CD4-positive, alpha-beta T cell treated with Interleukin-15 for 4 hours (primary cell): Measurements from ENCODE around the gene CCNT1.
"Not testable (repeated sequence)": the region's sequence is repeated elsewhere in the genome, so short reads cannot be mapped to it uniquely, and the experiment has no call there.

Experiments used
- DNase-seq: peaks from one replicate; pipeline ENCODE4 v3.0.0-alpha.2; 2020; ENCODE audit warnings: low spot score

Gene CCNT1

DNA sequence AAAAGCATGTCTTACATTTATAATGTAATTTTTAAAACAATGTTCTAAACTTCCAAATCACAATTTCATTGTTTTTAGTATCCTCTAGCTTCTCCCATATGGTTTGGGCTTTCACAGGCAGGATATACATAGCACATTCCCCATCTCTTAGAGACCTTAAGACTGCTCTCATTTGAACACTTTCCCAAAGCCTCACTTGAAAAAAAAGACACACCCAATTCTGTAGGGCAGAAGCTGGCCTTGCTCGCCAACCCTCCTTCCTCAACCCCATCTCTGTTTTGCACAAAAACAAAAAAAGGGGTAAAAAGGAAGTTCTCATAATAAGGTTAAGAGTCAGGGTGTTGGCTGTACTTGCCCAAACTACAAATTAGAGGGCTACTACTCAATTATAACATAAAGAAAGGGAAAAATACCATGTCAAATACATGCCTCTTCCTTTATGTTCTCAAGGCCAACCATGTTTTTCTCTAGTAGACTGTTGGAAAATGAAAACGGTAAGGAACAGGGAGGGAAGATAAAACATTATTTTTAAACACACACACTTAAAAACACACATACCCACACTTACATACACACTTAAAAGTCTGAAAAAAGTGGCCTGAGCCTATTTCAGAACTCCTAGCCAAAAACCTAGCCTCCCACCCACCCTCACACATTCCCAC is 24.6 kb downstream of the CCNT1 start:
- no peak for DNase-seq

- DNase-seq = no peak
These were observed 25.5 kb downstream of the CCNT1 start for GRCh38 chr12:48690990-48691389.

DNA sequence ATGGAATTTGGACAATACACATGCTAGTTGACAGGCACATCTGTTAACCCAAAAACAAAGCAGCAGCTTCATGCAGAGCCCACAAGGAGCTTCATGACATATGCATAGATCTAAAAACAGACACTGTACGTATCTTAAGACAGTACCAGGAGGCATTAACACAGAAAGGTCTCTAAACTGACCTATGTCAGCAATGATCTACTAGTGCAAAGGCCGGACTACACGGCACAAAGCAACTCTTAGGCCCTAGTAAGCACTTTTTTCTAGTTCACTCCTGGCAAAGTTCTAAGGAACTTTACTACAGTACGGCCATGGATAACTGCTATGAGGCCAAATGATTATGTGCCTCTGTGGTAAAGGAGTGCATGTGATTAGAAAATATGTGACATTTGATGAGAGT is 26.1 kb downstream of the CCNT1 start:
- DNase-seq = no peak

- DNase-seq = no peak
These were observed 27.7 kb downstream of the CCNT1 start for GRCh38 chr12:48688836-48689235.

DNA sequence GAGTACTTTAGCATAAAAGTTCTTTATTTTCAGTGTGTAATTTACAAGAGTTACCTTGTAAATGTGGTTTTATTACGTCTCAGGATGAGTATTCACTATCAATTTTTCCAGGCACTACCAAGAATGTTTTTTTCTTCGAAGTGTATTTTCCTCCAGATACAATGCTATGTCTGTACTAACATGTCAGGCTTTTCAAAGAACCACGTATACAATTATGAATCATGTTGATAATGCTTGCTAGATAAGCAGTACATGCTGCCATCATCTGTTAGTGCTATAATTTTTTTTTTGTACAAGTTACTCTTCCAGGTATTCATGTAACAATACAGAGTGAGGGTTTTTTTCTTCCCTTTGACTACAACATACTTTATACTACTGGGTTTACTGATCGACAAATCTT is 28.9 kb downstream of the CCNT1 start:
- no peak for DNase-seq

DNA sequence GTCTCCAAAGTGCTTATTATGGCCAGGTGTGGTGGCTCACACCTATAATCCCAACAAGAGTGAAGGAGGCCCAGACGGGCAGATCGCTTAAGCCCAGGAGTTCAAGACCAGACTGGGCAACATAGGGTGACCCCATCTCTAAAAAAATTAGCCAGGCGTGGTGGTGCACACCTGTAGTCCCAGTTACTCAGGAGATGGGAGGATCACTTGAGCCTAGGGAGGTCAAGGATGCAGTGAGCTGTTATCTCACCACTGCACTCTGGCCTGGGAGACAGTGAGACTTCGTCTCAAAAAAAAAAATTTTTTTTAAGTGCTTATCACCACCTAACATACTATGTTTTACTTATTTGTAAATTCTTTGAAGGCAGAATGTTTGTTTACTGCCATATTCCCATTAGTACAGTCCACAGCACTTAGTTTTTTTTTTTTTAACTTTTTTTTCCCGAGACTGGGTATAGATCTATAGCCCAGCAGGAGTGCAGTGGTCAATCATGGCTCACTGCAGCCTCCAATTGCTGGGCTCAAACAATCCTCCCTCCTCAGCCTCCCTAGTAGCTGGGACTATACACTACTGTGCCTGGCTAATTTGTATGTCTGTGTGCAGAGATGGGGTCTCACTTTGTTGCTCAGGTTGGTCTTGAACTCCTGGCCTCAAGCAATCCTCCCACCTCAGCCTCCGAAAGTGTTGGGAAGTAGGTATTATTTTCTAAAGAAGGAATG is 29.7 kb downstream of the CCNT1 start:
- DNase-seq = no peak

- no peak for DNase-seq
These were observed 30.4 kb downstream of the CCNT1 start for GRCh38 chr12:48686037-48686595.

GRCh38 chr12:48683534-48683933 is 33.0 kb downstream of the CCNT1 start:
- no peak for DNase-seq

- DNase-seq = no peak
These were observed 33.6 kb downstream of the CCNT1 start for GRCh38 chr12:48682927-48683326.

- not testable (repeated sequence) for DNase-seq
These were observed 34.0 kb downstream of the CCNT1 start for GRCh38 chr12:48682533-48682905.

DNA sequence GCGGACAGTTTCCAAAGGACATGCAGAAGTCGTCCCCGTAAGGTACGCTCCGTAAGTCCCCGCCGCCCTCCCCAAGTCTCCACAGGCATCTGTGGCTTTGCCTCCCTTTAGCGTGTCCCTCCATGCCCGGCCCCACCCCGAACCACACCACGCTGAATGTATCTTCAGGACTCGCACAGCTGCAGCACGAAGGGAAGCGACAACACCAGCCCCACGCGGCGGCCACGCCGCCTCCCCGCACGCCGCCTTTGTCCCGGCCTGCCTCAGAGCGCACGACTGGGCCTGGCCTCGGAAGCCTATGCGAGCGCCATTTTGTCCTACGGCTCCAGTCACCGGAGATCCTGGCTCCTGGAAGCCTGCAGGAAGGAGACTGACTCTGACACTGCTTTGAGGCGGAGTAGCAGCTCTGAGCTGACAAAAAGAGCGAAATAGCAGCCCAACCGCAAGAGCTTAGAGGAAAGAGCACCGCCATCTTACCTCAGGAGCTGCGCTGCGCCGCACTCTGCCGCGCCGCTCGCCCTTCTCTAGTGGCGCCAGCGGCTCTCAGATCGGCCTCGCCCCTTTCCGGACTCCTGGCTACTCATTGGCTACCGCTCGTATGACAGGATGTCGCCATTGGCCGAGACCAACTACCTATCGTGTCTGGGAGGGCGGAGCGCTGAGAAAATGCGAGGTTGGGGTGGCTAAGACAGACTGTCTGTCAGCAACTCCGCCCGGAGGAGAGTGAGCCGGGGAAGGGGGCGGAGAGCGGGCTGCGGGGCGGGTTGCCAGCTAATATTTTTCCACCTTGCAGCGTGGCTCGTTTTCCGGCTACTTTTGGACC is 34.6 kb downstream of the CCNT1 start, which contains the start of gene KANSL2:
TSS of gene KANSL2 (minus strand) at position 529 of the 823 bp plus-strand sequence. CDS start 606 bp downstream, outside the sequence.
- DNase-seq = peak; percentile 97

DNA sequence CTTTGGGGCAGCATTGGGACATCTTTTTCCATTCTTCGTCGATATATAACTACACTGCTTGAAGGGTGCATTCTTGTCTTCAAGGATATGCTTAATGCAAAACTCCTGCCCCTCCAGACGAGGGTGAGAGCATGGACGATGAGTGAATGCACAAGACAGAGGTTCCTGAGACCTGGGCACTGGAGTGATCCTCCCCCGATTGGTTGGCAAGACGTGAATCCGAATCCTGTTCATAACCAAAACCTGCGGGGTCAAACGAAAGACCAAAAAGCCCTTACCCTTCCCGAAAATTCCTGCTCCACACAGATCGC is 35.2 kb downstream of the CCNT1 start:
- DNase-seq = no peak

- no peak for DNase-seq
These were observed 35.6 kb downstream of the CCNT1 start for GRCh38 chr12:48680861-48681260.

- no peak for DNase-seq
These were observed 37.8 kb downstream of the CCNT1 start for GRCh38 chr12:48678551-48679185.

DNA sequence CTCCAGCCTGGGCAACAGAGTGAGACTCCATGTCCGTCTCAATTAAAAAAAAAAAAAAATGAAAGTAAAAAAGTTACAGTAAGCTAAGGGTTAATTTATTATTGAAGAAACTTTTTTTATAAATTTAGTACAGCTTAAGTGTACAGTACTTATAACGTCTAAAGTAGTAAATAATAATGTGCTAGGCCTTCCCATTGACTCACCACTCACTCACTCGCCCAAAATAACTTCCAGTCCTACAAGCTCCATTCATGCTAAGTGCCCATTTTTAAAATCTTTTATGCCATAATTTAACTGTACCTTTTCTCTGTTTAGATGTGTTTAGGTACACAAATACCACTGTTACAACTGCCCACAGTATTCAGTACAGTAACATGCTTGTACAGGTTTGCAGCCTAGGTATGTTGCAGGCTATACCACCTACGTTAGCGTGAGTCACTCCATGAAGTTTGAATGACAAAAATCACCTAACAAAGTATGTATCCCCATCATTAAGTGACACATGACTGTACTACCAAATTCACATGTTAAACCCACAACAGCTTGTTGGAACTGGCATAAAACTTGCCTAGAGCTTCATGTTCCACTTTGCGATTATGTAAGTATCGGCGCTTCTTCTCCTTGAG is 45.2 kb downstream of the CCNT1 start:
- DNase-seq = no peak

DNA sequence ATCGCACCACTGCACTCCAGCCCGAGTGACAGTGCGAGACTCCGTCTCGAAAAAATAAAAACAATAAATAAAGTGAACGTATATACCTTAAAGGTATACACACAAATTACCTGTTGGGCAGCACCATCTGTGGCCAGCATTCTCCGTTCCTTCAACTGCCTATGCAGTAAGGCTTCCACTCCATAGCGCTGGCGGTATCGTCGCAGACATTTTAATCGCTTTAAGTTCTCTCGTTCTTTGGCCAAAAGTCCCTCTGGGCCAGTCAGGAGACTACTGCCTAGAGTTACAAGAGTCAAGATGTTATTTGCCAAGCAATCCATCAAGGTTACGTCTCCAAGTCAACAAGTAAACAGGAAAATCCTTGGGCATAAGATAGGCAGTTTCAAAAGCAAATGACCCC is 47.5 kb downstream of the CCNT1 start:
- no peak for DNase-seq

- no peak for DNase-seq
These were observed 56.6 kb downstream of the CCNT1 start for GRCh38 chr12:48659863-48660262.

GRCh38 chr12:48651681-48652080 is 64.8 kb downstream of the CCNT1 start:
- DNase-seq = no peak

DNA sequence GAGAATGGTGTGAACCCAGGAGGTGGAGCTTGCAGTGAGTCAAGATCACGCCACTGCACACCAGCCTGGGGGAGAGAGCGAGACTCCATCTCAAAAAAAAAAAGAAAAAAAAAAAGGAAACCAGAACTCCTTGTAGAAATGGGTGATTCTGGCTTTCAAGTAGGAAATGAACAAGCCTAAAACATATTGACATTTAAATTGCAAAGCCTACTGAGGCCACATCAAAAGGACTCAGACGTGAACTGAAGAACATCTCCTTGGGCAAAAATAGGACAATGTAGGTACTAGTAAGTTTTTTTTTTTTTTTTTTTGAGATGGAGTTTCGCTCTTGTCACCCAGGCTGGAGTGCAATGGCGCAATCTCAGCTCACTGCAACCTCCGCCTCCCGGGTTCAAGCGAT is 71.2 kb downstream of the CCNT1 start:
- DNase-seq = not testable (repeated sequence)

DNA sequence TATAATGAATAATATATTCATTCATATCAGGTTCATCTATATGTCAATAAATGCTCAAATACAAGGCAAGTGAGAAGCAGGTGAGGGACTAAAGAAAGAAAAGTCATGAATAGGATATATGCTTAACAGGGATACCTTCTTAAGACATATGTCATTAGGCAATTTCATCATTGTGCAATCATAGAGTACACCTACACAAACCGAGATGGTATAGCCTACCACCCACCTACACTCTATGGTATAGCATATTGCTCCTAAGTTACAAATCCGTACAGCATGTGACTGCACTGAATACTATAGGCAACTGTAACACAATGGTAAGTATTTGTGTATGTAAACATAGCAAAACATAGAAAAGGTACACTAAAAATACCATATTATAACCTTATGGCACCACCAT is 73.5 kb downstream of the CCNT1 start:
- DNase-seq = no peak

DNA sequence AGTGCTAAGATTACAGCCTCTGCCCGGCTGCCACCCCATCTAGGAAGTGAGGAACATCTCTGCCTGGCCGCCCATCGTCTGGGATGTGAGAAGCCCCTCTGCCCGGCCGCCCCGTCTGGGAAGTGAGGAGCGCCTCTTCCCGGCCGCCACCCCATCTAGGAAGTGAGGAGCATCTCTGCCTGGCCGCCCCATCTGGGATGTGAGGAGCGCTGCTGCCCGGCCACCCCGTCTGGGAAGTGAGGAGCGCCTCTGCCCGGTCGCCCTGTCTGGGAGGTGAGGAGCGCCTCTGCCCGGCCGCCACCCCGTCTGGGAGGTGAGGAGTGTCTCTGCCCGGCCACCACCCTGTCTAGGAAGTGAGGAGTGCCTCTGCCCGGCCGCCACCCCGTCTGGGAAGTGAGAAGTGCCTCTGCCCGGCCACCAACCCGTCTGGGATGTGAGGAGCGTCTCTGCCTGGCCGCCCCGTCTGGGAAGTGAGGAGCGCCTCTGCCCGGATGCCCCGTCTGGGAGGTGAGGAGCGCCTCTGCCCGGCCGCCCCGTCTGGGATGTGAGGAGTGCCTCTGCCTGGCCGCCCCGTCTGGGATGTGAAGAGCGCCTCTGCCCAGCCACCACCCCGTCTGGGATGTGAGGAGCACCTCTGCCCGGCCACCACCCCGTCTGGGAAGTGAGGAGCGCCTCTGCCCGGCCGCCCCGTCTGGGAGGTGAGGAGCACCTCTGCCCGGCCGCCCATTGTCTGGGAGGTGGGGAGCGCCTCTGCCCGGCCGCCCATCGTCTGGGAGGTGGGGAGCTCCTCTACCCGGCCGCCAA is 74.6 kb downstream of the CCNT1 start:
- not testable (repeated sequence) for DNase-seq
